ENCODE measurements around the gene ZNF44.
"Not testable (repeated sequence)": the region's sequence is repeated elsewhere in the genome, so short reads cannot be mapped to it uniquely, and the experiment has no call there.

ZNF44 gene

GRCh38 chr19:12294249-12295158 lies at the start of gene ZNF44:
Gene ZNF44 (minus strand): TSS chr19:12294883. CDS start chr19:12294694, 189 bp downstream.
- DNase-seq: peak; percentile 98

GRCh38 chr19:12333162-12334159 lies 38.8 kb upstream of the ZNF44 start, which contains the start of gene ZNF563:
Gene ZNF563 (minus strand): TSS chr19:12333633. CDS start chr19:12333482, 151 bp downstream.
- peak; percentile 96 for DNase-seq

GRCh38 chr19:12331211-12331941 lies 36.7 kb upstream of the ZNF44 start:
- DNase-seq: peak; percentile 9

- no peak for DNase-seq
Measured at GRCh38 chr19:12330340-12330739, 35.7 kb upstream of the ZNF44 start.

GRCh38 chr19:12325690-12326089 lies 31.0 kb upstream of the ZNF44 start:
- DNase-seq: no peak

GRCh38 chr19:12318782-12319413 lies 24.2 kb upstream of the ZNF44 start:
- DNase-seq: no peak

- DNase-seq: no peak
Measured at GRCh38 chr19:12314553-12314952, 19.9 kb upstream of the ZNF44 start.

GRCh38 chr19:12308891-12309290 lies 14.2 kb upstream of the ZNF44 start:
- not testable (repeated sequence) for DNase-seq

GRCh38 chr19:12295191-12295590 lies 508 bp upstream of the ZNF44 start:
- no peak for DNase-seq

GRCh38 chr19:12293777-12294248 lies 870 bp downstream of the ZNF44 start:
- peak; percentile 63 for DNase-seq

- no peak for DNase-seq
Measured at GRCh38 chr19:12289790-12290065, 5.0 kb downstream of the ZNF44 start.

- no peak for DNase-seq
Measured at GRCh38 chr19:12287958-12288500, 6.7 kb downstream of the ZNF44 start.

- DNase-seq: no peak
Measured at GRCh38 chr19:12284631-12285030, 10.1 kb downstream of the ZNF44 start.

GRCh38 chr19:12284226-12284625 lies 10.5 kb downstream of the ZNF44 start:
- no peak for DNase-seq

GRCh38 chr19:12278713-12279112 lies 16.0 kb downstream of the ZNF44 start:
- no peak for DNase-seq

- DNase-seq: no peak
Measured at GRCh38 chr19:12272980-12273901, 21.4 kb downstream of the ZNF44 start.

GRCh38 chr19:12272386-12272785 lies 22.3 kb downstream of the ZNF44 start:
- no peak for DNase-seq

GRCh38 chr19:12270854-12271253 lies 23.8 kb downstream of the ZNF44 start:
- DNase-seq: no peak

GRCh38 chr19:12265921-12266704 lies 28.6 kb downstream of the ZNF44 start:
- no peak for DNase-seq

GRCh38 chr19:12261554-12261953 lies 33.1 kb downstream of the ZNF44 start:
- DNase-seq: no peak

All from activated CD4-positive, alpha-beta T cell treated with anti-CD3 and anti-CD28 coated beads, Interleukin-2, amount 50 U/mL, for 16 hours (primary cell).